ENCODE data around the gene PML. TPM values are rescaled to one million over a fixed set of nuclear protein-coding genes. Genes with fewer than 3 reads are reported as not detected.
A peak's percentile ranks its signal among the peaks of the same experiment; 100 is the strongest.

PML gene
- total and polyA plus RNA-seq, 2 of the 4 experiments (the other 2 are of a cell fraction) = 8.8 to 22.6 TPM

- Histone ChIP-seq H4K20me1 (ENCODE audit: insufficient read depth, low read length) (no peaks in the 10 kb centered on the region), H3K27ac (ENCODE audit: insufficient read depth, low read length) (no peak overlapping the region; the same call in 1 of the 2 replicates), H2BK120ac (ENCODE audit: low read depth, low read length) (peak overlapping the region; percentile 50; the same call in 1 of the 2 replicates), H4K91ac (ENCODE audit: insufficient read depth, low read depth, low read length) (peak overlapping the region; percentile 54; the same call in 1 of the 2 replicates), H3K18ac (ENCODE audit: low read depth, low read length) (peak overlapping the region; percentile 52; the same call in 1 of the 2 replicates), H2AK9ac (replicated peaks; ENCODE audit: low read depth, low read length, poor library complexity) (peak overlapping the region; percentile 86), H3K14ac (replicated peaks; ENCODE audit: low read depth, low read length) (peak overlapping the region; percentile 54; the same call in 1 of the 2 replicates), H3K9ac (ENCODE audit: low read depth, low read length) (no peak overlapping the region), H2AK5ac (ENCODE audit: low read depth, low read length) (peak overlapping the region; percentile 64), H2BK20ac (ENCODE audit: low read depth, low read length) (peak overlapping the region; percentile 69), H2AFZ (replicated peaks; ENCODE audit: low read length, poor library complexity) (peak overlapping the region; percentile 24), H3K4me1 (ENCODE audit: control insufficient read depth, insufficient read depth, low read length) (peaks cover 41% of the 10 kb centered on the region), H2BK5ac (ENCODE audit: low read depth, low read length, poor library complexity, severe bottlenecking) (peak overlapping the region; percentile 51), H3K79me1 (ENCODE audit: low read depth in 1 of 2, low read length in 2 of 2) (peaks cover 0 to 44% of the 10 kb centered on the region in 2 experiments; a peak in 3 of 4 replicates), H3K9me3 (ENCODE audit: control insufficient read depth, insufficient read depth, low read length) (no peaks in the 10 kb centered on the region), H4K5ac (ENCODE audit: low read depth, low read length) (peak overlapping the region; percentile 23; the same call in 1 of the 2 replicates), H3K56ac (ENCODE audit: extremely low read depth, insufficient read depth, low read length) (no peak overlapping the region), H2BK15ac (ENCODE audit: low read depth, low read length) (peak overlapping the region; percentile 37; the same call in 1 of the 3 replicates), H3K23ac (ENCODE audit: low read depth, low read length) (no peak overlapping the region), H3K4ac (ENCODE audit: low read depth, low read length) (peak overlapping the region; percentile 66), H3K36me3 (ENCODE audit: control insufficient read depth, insufficient read depth, low read length) (no peaks in the 10 kb centered on the region), H3K27me3 (ENCODE audit: control insufficient read depth, insufficient read depth, low read length) (no peaks in the 10 kb centered on the region), H4K8ac (ENCODE audit: low read depth in 2 of 2, low read length in 2 of 2) (peak overlapping the region in 1 of 2 experiments; percentile 41; a peak in 1 of 4 replicates), H3K9me1 (ENCODE audit: insufficient read depth, low read length) (peaks cover 44% of the 10 kb centered on the region), H3K4me2 (ENCODE audit: low read depth, low read length) (no peak overlapping the region), H3K4me3 (ENCODE audit: insufficient read depth, low read depth, low read length) (no peak overlapping the region)
- ChIA-PET POLR2A (ENCODE audit: unreplicated experiment) (no interaction called here), CTCF (no interaction called here)
- DNase-seq = no peak
- WGBS, 2 experiments (ENCODE audit: extremely low coverage in 2 of 2, insufficient read length in 1 of 2) = 99% methylated on average over 8 of the region's 13 CpGs; no CpG with 5 or more reads in 1 of the 2 experiments
- dilution Hi-C loops (cut with HindIII; ENCODE audit: low sequenced_read_pairs, unreplicated experiment) (no loop called here), intact Hi-C loops (cut with micrococcal nuclease) (no loop called here), in situ Hi-C loops (cut with MboI; ENCODE audit: low sequenced_read_pairs) (no loop called here)
- no TSS peak for BruUV-seq (replicated peaks)
- ATAC-seq (ENCODE audit: low read depth) = no peak
- 0 out of 2 replicates have a peak, but pooled peaks have one; percentile 1 for TF ChIP-seq MAZ (IDR thresholded peaks at IDR 0.05; ENCODE audit: borderline replicate concordance, low read depth, low read length)
- TF ChIP-seq SMC3 (IDR thresholded peaks at IDR 0.05; ENCODE audit: low read depth, low read length) = no peak
- TF ChIP-seq RCOR1 (IDR thresholded peaks at IDR 0.05; ENCODE audit: insufficient replicate concordance, low read length) = no peak
- no peak for TF ChIP-seq RAD21 (IDR thresholded peaks at IDR 0.05; ENCODE audit: low read length)
- TF ChIP-seq NFE2L2 (IDR thresholded peaks at IDR 0.05; ENCODE audit: low read depth, low read length) = no peak
These were observed 6.0 kb upstream of the PML start for GRCh38 chr15:73988445-73988969.

Data from IMR-90 (cell line).